HG02763 (cell line): ENCODE data around the gene SP9.

ENCODE experiments used
- ATAC-seq: cut with Tn5 transposase; IDR thresholded peaks from one replicate; pipeline ENCODE4 v1.9.1; 2021; ENCODE audit warnings: mild to moderate bottlenecking, moderate library complexity; ENCODE audit not compliant: unreplicated experiment

SP9 gene

GRCh38 chr2:174334781-174335251, at the start of gene SP9:
TSS of gene SP9 (plus strand) at chr2:174334954. CDS start at chr2:174335093, 139 bp downstream.
- ATAC-seq, result no peak

- ATAC-seq, result no peak
These were observed 48.6 kb upstream of the SP9 start for GRCh38 chr2:174286172-174286571.

- no peak for ATAC-seq
These were observed 41.8 kb upstream of the SP9 start for GRCh38 chr2:174292908-174293307.

- ATAC-seq, result no peak
These were observed 34.6 kb upstream of the SP9 start for GRCh38 chr2:174300114-174300513.

- ATAC-seq, result no peak
These were observed 22.0 kb upstream of the SP9 start for GRCh38 chr2:174312581-174313234.

- ATAC-seq, result no peak
These were observed 12.6 kb upstream of the SP9 start for GRCh38 chr2:174322149-174322548.

GRCh38 chr2:174322746-174323145, 12.0 kb upstream of the SP9 start:
- no peak for ATAC-seq

GRCh38 chr2:174324530-174324929, 10.2 kb upstream of the SP9 start:
- ATAC-seq, result no peak

GRCh38 chr2:174325373-174326160, 9.2 kb upstream of the SP9 start:
- ATAC-seq, result no peak

GRCh38 chr2:174326161-174327020, 8.4 kb upstream of the SP9 start:
- ATAC-seq, result no peak

- no peak for ATAC-seq
These were observed 7.5 kb upstream of the SP9 start for GRCh38 chr2:174327021-174327840.

- ATAC-seq, result no peak
These were observed 7.0 kb upstream of the SP9 start for GRCh38 chr2:174327841-174328113.

- no peak for ATAC-seq
These were observed 6.4 kb upstream of the SP9 start for GRCh38 chr2:174328114-174328960.

- ATAC-seq, result no peak
These were observed 5.6 kb upstream of the SP9 start for GRCh38 chr2:174328961-174329715.

GRCh38 chr2:174330945-174331594, 3.7 kb upstream of the SP9 start:
- ATAC-seq, result no peak

- no peak for ATAC-seq
These were observed 3.0 kb upstream of the SP9 start for GRCh38 chr2:174331595-174332216.

- no peak for ATAC-seq
These were observed 2.4 kb upstream of the SP9 start for GRCh38 chr2:174332217-174332963.

GRCh38 chr2:174333017-174333371, 1.8 kb upstream of the SP9 start:
- ATAC-seq, result no peak
